HG03159 (cell line): ENCODE results near the gene APBA2.
"Not testable (repeated sequence)": the region's sequence is repeated elsewhere in the genome, so short reads cannot be mapped to it uniquely, and the experiment has no call there.

Experiments used
- ATAC-seq: cut with Tn5 transposase; IDR thresholded peaks from one replicate; pipeline ENCODE4 v1.9.1; 2021; ENCODE audit warnings: mild to moderate bottlenecking, moderate library complexity; ENCODE audit not compliant: unreplicated experiment

APBA2 gene

DNA sequence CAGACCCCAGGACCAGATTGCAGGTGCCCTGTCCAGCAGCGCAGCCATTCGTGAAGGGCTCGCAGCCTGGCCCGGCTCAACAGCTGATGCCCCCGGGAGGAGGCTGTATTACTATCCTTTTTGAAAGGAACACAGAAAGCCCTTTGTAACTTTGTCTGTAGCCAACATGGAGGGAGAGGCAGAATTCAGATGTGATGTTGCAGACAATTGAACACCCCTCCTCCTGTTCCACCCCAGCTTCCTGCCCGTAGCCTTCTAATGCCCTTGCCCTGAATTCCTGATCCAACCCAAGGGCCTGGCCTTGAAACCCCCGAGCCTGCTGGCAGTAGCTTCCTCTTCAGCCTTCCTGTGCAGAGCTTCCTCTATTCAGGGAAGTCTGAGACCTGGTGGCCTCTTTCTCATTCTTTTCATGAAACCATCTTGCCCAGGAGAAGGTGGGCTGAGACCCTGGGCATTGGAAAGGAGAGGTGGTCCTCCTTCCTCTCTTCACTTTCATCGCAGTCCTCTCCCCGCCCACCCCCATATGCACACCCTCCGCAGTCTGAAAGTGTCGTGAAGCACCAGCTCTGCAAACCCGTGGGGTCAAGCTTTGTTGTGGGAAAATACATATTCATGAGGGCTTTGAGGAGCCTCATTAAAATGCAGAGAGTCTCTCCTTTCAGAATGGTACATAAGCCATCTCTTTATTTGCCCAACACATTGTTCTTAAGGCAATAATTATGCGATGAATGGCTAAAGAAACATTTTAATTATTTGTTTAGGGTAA is 109.2 kb downstream of the APBA2 start:
- no peak for ATAC-seq

DNA sequence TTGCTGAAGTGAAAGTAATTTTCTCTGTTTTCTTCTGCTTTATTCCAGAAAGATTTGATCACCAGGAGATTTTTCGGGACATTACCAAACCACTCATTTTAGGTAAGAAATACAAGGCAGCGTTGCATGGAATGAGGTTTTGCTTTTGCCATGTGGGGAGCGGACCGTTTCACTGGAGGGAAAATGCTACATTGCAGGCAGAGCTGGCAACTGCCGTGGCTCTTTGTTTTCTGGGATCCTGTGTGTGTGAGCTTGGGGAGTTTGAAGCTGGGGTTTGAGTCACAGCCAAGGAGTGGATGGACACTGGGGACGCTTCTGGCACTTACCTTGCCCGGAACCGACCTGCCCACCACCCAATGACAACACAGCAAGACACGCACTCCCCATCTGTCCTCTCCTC is 109.9 kb downstream of the APBA2 start:
- no peak for ATAC-seq

DNA sequence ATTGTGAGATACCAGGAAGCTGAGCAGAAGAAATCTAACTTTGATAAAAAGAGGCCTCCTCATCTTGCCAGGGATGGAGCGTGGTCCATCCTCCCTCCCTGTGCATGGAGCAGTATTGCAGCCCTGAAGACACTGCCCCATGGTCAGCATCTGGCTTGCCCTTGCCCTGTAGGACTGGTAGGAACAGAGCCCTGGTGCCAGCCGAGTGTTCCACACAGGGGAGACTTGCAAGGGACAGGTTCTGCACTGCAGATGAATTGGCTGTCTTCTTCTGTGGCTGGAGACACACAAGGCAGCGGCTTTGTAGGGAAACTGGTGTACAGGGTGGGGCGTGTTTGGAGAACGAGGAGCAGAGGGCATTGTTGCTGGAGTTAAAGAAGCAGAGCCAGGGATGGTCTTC is 110.5 kb downstream of the APBA2 start:
- ATAC-seq: no peak

DNA sequence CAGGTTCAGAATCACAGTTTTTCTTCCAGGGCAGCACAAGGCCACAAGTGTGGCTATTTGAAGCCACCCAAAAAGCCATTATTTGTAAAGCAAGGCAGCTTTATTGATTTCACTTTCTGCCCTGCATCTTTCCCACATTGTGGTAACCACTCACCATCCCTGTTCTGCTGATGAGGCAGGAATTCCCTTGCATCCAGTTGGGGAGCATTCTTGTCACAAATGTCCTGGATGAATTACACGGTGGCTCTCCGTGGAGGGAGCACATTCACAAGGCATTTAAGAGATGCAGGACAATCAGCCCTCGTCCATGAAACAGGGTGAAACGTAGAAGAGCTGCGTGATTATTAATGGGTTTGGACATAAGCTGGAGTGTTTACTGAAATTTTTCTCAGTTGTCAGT is 111.2 kb downstream of the APBA2 start:
- no peak for ATAC-seq

DNA sequence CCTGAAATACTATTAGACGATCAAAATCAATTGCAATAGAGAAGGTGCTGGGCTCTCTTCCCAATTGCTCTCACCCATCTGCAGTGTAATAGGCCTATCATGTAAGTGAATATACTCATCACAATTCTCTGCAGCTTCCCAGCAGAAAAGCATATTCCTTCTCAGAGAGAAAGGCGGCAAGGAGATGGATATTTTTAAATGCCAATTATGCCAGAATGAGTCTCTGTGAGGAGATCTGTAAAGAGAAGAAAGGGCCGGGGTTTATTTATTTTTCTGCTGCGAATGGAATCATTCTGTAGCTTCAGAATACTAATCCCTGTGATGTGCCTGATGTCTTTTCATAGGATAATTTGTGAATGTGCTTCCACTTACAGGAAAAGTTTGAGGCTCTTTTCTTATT is 112.0 kb downstream of the APBA2 start:
- no peak for ATAC-seq

DNA sequence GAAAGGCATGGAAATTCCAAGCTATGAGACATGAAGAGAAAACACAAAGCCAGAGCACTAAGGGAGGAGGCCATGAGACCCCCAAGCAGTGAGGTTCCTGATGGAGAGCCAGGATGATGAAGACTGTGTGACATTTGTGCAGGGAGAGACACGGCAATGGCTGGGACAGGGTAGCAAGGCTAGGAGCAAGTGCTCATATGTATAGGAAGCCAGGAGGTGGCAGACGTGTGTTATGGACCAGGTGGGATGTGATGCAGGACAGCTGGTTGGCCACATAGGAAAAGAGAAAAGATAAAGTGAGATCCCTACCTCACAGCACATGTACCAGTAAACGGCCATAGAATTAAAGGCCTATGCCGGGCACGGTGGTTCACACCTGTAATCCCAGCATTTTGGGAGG is 112.7 kb downstream of the APBA2 start:
- ATAC-seq: no peak

DNA sequence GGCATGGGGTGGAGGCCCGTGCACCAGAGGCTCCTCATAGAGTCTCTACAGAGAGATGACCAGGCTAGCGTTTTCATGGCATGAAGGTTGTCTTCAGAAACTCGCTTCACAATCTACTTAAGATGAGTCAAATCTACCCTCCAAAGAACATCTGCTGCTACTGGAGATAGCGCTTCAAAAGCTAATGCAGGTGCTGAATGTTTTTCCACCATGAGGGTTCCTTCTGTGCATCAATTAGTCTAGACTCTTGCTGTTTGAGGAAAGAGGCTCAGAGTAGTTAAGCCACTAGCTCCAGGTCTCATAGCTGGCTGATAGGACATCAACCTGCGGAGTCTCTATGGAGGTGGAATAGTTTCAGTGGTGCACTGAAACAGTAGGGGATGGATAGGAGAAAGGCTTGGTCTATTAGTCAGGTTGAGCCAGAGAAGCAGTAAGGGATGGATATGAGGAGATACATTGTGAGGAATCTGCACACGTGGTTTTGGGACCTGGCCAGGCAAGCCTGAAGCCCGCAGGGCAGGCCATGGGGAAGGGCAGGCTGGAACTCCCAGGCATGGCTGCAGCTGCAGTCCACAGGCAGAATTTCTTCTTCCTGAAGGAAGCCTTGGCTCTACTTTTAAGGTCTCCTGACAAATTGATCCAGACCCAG is 117.5 kb downstream of the APBA2 start:
- no peak for ATAC-seq

DNA sequence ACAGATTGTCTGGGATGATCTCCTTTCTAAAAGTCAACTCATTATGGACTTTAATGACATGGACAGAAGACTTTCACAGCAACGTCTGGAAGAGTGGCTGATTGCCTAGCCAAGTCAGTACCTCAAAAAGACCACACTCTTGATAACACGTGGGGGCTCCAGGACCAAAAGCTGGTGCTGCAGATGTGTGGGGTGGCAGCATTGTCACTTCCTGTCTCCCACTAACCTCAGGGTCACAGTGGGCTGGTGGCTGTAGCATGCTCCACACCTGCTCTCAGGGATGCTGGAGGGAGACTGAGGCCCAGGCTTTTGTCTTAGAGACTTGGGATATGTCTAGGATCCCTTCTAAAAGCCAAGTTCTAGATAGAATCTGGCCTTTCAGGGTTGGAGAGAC is 118.1 kb downstream of the APBA2 start:
- no peak for ATAC-seq

DNA sequence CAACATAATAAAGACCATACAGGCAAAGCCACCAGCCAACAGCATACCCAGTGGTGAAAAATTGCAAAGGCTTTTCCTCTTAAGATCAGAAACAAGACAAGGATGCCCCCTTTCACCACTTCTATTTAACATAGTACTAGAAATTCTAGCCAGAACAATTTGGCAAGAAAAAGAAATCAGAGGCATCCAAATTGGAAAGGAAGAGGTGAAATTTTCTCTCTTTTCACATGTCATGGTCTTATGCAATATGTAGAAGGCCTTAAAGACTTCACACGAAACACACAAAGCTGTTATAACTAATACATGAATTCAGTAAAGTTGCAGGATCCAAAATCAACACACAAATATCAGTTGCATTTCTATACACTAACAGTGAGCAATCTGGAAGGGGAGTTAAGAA is 120.2 kb downstream of the APBA2 start:
- no peak for ATAC-seq

DNA sequence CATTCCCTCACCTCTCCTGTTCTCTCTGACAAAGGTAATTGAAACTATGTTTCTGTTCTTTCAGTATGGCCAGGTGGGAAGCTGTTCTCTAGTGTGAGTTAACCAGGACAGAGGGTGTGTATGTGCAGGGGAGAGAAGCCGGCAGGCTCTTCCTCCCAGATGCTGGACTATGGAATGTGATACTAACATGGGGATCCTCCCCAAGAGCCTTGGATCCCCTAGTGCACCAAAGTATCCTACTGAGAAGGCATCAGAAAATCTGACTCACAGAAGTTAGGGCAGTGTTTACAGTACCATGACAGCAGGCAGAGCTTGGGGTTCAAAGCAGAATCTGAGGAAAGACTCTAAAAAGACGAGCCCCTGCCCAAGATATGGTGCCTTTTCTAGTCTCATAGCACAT is 123.1 kb downstream of the APBA2 start:
- ATAC-seq: no peak

DNA sequence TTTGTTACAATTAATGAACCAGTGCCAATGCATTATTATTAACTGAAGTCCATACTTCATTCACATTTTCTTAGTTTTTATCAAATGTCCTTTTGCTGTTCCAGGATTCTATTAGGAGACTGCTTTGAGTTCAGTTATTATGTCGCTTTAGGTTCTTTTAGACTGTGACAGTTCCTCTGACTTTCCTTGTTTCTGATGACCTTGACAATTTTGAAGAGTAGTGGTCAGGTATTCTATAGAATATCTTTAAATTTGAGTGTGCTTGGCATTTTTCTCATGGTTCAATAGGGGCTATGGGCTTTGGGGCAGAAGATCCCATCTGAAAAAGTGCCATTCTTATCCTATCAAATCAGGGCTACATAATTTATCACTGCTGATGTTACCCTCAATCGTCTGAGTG is 126.3 kb downstream of the APBA2 start:
- ATAC-seq: no peak

DNA sequence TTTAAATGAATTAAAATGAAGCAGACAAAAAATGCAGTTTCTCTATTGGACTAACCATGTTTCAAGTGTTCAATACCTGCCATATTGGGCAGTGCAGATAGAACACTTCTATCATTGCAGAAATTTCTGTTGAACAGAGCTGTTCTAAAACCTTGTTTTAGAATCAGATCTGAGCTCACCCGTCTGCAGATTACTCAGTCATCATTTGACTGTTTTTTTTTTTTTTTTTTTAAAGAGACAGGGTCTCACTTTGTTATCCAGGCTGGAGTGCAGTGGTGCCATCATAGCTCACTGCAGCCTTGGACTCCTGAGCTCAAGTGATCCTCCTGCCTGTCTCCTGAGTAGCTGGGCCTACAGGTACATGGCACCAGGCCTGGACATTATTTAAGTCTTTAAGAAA is 128.7 kb downstream of the APBA2 start:
- no peak for ATAC-seq

DNA sequence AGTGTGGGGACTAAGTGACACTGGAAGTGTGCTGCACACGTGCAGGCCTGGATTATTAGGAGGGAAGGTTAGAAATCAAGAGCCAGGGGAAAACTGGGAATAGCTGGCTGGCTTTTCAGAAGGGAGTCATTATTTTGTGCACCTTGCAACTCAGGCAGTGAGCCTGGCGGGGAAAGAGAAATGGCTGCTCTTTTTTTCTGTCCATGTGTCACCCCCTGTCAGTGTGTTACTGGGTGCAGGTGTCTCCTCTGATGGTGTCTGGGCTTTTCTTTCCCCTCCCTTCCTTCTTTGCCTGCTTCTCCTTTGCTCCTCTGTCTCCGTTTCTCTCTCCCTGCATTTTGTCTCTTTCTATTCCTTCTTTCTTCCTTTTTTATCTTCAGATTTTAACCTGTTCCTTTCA is 130.7 kb downstream of the APBA2 start:
- ATAC-seq: no peak

DNA sequence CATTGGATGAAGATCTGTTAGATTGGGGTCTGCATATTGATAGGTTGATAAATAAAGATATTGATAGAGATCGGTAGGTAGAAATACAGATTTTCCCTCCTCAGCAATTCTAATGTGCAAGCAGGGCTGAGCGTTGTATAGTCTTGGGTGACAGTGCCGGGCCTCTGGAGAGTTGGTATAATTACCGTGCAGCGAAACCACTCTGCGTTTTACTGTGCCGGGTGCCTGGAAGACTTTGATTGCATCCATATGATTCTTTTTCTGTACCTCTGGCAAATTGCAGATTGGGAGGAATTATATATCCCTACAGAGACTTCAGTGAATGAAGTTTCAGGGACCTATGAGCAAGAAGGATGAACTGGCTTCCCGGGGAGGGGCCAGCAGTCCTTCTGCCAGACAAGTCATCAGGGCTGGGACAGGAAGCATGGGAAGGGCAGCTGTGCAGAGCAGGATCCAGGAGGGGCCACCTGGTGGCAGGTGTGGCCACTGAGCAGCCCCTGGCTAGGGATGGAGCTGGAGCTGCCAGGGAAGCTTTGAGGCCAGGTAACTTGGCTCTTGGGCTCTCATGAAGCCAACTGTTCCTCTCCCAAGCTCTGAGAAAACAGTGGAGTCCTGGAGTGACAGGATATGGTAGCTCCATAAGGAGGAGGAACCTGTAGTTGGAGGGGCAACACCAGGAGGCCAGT is 132.5 kb downstream of the APBA2 start:
- ATAC-seq: no peak

DNA sequence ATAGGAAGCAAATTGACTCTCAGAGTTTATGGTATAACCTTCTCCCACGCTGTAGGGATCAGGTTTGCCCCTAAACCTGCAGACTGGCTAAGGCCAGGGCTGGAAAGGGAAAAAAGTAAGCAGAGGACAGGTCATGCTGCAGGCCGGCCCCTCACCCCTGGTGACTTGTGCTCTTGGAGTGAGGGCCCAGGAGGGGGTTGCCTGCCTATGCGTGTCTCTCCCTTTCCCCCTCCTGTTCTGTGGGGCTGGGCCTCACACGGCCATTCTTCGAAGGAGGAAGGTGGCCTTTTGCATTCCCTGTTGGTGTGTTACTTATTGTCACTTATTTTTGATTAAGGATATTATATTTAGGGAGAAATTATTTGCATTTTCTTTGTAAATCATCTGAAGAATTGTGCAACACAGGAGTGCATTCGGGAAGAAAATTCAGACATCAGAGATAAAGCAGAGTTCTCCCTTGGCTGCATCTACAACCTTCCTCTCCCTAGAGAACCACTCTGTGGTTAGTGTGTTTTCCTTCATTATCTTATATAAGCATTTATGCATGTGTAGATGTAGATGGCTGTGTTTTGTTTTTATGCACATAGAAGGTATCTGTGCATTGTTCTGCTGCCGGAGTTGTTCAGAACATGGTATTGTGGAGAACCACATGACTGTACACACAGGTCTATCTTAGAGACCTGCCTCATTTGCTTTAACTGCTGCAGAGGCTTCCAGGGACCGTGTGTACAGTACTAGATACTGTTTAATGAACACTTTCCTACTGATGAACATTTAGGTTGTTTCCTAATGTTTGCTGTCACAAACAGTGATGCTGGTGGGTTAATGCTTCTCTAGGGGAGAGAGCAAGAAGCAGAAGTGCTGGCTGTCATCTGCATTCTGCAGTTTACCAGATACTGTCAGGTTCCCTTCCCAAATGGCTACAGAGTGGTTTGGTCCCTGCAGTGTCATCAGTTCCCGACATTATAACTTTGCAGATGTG is 133.5 kb downstream of the APBA2 start:
- no peak for ATAC-seq

DNA sequence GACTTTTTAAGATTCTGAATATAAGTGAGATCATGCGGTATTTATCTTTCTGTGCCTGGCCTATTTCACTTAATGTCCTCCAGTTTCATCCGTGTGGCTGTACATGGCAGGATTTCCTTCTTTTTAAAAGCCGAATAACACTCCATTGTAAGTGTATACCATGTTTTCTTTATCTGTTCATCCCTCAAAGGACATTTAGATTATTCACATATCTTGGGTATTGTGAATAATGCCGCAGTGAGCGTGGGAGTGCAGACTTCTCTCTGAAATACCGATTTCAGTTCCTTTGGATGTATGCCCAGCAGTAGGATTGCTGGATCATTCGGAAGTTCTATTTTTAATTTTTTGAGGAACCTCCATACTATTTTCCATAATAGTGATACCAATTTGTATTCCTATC is 136.1 kb downstream of the APBA2 start:
- no peak for ATAC-seq

DNA sequence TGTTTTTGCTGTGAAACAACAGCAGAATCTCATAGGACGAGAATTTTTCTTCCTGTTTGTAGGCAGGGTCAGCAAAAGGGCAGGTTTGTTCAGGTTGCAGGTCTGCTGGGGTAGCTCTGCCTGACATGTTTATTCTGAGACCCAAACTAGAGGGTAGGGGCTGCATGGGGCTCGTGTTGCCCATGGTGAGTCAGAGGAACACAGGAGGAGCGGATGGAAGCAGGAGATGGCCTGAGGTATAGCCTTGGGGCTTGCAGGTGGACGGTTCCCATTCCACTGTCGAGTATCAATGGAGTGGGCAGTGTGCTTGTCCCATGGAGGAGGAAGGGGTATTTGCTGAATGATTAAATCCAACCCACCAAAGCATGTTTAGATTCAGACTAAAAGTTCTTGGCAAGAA is 138.9 kb downstream of the APBA2 start:
- no peak for ATAC-seq

DNA sequence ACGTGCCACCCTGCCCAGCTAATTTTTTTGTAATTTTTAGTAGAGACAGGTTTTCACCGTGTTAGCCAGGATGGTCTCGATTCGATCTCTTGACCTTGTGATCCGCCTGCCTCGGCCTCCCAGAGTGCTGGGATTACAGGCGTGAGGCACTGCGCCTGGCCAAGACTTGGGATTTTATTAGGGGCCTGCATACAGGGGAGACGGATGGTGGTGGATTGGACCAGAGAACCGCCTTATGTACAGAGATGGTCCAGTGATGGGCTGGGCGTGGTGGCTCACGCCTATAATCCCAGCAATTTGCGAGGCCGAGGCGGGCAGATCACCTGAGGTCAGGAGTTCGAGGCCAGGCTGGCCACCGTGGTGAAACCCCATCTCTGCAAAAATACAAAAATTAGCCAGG is 139.6 kb downstream of the APBA2 start:
- ATAC-seq: not testable (repeated sequence)

DNA sequence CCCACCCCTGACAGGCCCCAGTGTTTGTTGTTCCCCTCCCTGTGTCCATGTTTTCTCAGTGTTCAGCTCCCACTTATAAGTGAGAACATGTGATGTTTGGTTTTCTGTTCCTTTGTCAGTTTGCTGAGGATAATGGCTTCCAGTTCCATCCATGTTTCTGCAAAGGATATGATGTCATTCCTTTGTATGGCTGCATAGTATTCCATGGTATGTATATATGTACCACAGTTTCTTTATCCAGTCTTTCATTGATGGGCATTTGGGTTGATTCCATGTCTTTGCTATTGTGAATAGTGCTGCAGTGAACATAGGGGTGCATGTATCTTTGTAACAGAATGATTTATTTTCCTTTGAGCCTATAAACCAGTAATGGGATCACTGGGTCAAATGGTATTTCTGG is 142.4 kb downstream of the APBA2 start:
- not testable (repeated sequence) for ATAC-seq

DNA sequence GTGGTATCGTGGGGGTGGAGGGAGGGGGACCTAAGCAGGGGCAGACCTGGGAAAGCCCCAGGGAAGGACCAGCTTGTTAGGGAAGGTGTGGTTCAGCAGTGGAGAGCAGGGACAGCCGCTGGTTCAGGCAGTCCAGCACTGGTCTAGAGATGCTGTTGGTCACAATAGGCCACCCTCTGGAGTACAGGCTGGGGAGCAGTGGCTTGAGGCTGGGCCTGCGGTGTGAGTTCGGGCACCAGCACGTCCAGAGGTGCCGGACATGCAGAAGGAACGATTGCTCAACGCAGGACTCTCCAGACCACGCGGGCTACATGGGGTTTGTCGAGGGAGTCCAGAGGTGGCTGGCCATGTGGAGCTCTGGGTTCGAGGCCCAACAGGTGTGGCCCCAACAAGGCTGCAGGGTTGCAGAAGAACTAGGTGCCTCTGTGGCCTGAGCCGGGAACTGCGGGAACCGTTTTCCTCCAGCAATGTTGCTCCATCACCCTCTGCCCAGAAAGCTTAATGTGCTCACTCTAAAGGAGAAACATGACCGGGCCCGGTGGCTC is 143.9 kb downstream of the APBA2 start:
- no peak for ATAC-seq
